B cell (primary cell): Measurements from ENCODE around the gene GNAT3. TPM values are rescaled to one million over a fixed set of nuclear protein-coding genes. Genes with fewer than 3 reads are reported as not detected.

ENCODE experiments used
- ATAC-seq: fragments of 200-7000 bp; cut with Tn5 transposase; one replicate; pipeline ENCODE4 v1.10.0; 2021; ENCODE audit warnings: low read depth, mild to moderate bottlenecking, moderate number of reproducible peaks, moderate library complexity
- CTCF ChIA-PET: fragments of 350-600 bp; sonication (Branson Sonifier 250); formaldehyde crosslinking; loops from one replicate; lab custom pipeline; 2021; ENCODE audit warnings: antibody characterized with exemption, inconsistent platforms; lab: Charles Lee
- POLR2A ChIA-PET: fragments of 350-600 bp; sonication (Branson Sonifier 250); formaldehyde crosslinking; loops from one replicate; lab custom pipeline; 2021; ENCODE audit warnings: antibody characterized with exemption; lab: Charles Lee
- DNase-seq: peaks from one replicate; pipeline ENCODE4 v3.0.0; 2013
- H2AFZ ChIP-seq: 2 replicates; pipeline ENCODE4 v1.6.1; 2012; ENCODE audit warnings: mild to moderate bottlenecking, low read depth, low read length; ENCODE audit not compliant: insufficient read depth, poor library complexity, severe bottlenecking
- H3K27ac ChIP-seq, 2 donors: 1 replicate in 1 of 2; 2 replicates in 1 of 2; pipeline ENCODE4 v1.5.1; 2012 to 2013; ENCODE audit warnings: low read length in 2 of 2, mild to moderate bottlenecking in 2 of 2, moderate library complexity in 1 of 2
- H3K27me3 ChIP-seq, 4 experiments: fragments of 200-600 bp in 1 of 4; sonication (generic) in 1 of 4; replicated peaks in 1 of 4; 1 replicate in 2 of 4; 2 replicates in 2 of 4; pipeline versions ENCODE4 v1.6.1 to v1.7.0; 2013 to 2016; ENCODE audit warnings: low read length in 3 of 4, mild to moderate bottlenecking in 2 of 4, mixed read lengths in 1 of 4, moderate library complexity in 1 of 4; ENCODE audit not compliant: insufficient read depth in 4 of 4, control insufficient read depth in 3 of 4; ENCODE audit errors: control extremely low read depth in 1 of 4
- H3K36me3 ChIP-seq, 2 experiments: replicated peaks in 1 of 2; 1 replicate in 1 of 2; 2 replicates in 1 of 2; pipeline versions ENCODE4 v1.6.1 to v1.7.1; 2013; ENCODE audit warnings: low read length in 1 of 2; ENCODE audit not compliant: insufficient read depth in 2 of 2, control insufficient read depth in 1 of 2; ENCODE audit errors: control extremely low read depth in 1 of 2, extremely low read depth in 1 of 2
- H3K4me1 ChIP-seq, 2 donors: fragments of 200-600 bp in 1 of 2; sonication (generic) in 1 of 2; 1 replicate in 1 of 2; 2 replicates in 1 of 2; pipeline versions ENCODE4 v1.5.1 to v1.6.1; 2013 to 2017; ENCODE audit warnings: low read length in 2 of 2; ENCODE audit not compliant: control insufficient read depth in 2 of 2, insufficient read depth in 2 of 2
- H3K4me2 ChIP-seq: replicated peaks from 2 replicates; pipeline ENCODE3; 2012; ENCODE audit warnings: mild to moderate bottlenecking, low read depth, low read length; ENCODE audit not compliant: poor library complexity, severe bottlenecking
- H3K4me3 ChIP-seq, 5 experiments: fragments of 200-600 bp in 1 of 5; sonication (generic) in 1 of 5; 1 replicate in 3 of 5; 2 replicates in 2 of 5; pipeline versions ENCODE4 v1.5.1 to v1.7.0; 2011 to 2016; ENCODE audit warnings: low read length in 4 of 5, mild to moderate bottlenecking in 4 of 5, low read depth in 2 of 5, control low read depth in 1 of 5, moderate library complexity in 1 of 5; ENCODE audit not compliant: insufficient read depth in 1 of 5; ENCODE audit errors: control extremely low read depth in 1 of 5, extremely low read depth in 1 of 5
- H3K79me2 ChIP-seq: fragments of 200-600 bp; sonication (generic); one replicate; pipeline ENCODE4 v1.6.0; 2016; ENCODE audit warnings: low read length; ENCODE audit not compliant: control insufficient read depth, insufficient read depth
- H3K9ac ChIP-seq: fragments of 200-600 bp; sonication (generic); 2 replicates; pipeline ENCODE4 v1.6.1; 2017; ENCODE audit warnings: mild to moderate bottlenecking, low read length, moderate library complexity
- H3K9me3 ChIP-seq, 3 donors: one replicate each; pipeline versions ENCODE4 v1.6.1 to v1.7.1; 2013; ENCODE audit warnings: low read length in 2 of 3; ENCODE audit not compliant: control insufficient read depth in 2 of 3, insufficient read depth in 1 of 3; ENCODE audit errors: control extremely low read depth in 1 of 3
- H4K20me1 ChIP-seq: 2 replicates; pipeline ENCODE4 v1.6.0; 2012; ENCODE audit warnings: mild to moderate bottlenecking, low read length; ENCODE audit not compliant: insufficient read depth, control insufficient read depth, poor library complexity, severe bottlenecking
- H3K27ac Mint-ChIP-seq: one replicate; pipeline ENCODE4 v1.8.0; 2021; ENCODE audit warnings: mixed read lengths
- H3K27me3 Mint-ChIP-seq: one replicate; pipeline ENCODE4 v1.8.0; 2021; ENCODE audit warnings: mixed read lengths
- H3K4me1 Mint-ChIP-seq: one replicate; pipeline ENCODE4 v1.8.0; 2021; ENCODE audit warnings: mixed read lengths
- H3K4me3 Mint-ChIP-seq: one replicate; pipeline ENCODE4 v1.8.0; 2021; ENCODE audit warnings: mixed read lengths
- H3K9me3 Mint-ChIP-seq: one replicate; pipeline ENCODE4 v1.8.0; 2022; ENCODE audit warnings: mixed read lengths; ENCODE audit not compliant: insufficient read depth
- EZH2 ChIP-seq: IDR thresholded peaks from 2 replicates; pipeline ENCODE4 v1.6.1; 2012; ENCODE audit warnings: borderline replicate concordance, low read depth, mild to moderate bottlenecking, moderate library complexity, low read length; ENCODE audit not compliant: insufficient read depth, poor library complexity, severe bottlenecking
- WGBS: methylation state at CpG from one replicate; pipeline ENCODE4 v1.1.5; 2013; ENCODE audit warnings: missing lambda C conversion rate; ENCODE audit not compliant: insufficient coverage; 5-methylcytosine and 5-hydroxymethylcytosine counted together
- intact Hi-C: fragments of 100-400 bp; cut with micrococcal nuclease; formaldehyde crosslinking; loops from one replicate; pipeline ENCODE4 v1.10.0; 2022
- polyA plus RNA-seq: library from polyadenylated mRNA; depleted of rRNA; stranded (reverse); fragments of >200 nt; gene quantifications from 2 replicates; pipeline ENCODE4 v1.2.3, GENCODE V29; 2012
- total RNA-seq, 2 donors: library from RNA; stranded (reverse); fragments of 120-200 nt in 1 of 2; gene quantifications; 1 replicate in 1 of 2; 2 replicates in 1 of 2; pipeline versions ENCODE4 v1.2.3 to v1.2.4, GENCODE V29; 2013 to 2022
- TF ChIP-seq, protein P1 (sequence below): fragments of 200-600 bp; IDR thresholded peaks from one replicate; pipeline ENCODE4 v1.8.0; 2022; ENCODE audit warnings: antibody characterized with exemption, mild to moderate bottlenecking

GNAT3 gene
- total and polyA plus RNA-seq, 2 donors (not counting 1 experiment from before 2014, with no cell fraction given) = not detected

DNA sequence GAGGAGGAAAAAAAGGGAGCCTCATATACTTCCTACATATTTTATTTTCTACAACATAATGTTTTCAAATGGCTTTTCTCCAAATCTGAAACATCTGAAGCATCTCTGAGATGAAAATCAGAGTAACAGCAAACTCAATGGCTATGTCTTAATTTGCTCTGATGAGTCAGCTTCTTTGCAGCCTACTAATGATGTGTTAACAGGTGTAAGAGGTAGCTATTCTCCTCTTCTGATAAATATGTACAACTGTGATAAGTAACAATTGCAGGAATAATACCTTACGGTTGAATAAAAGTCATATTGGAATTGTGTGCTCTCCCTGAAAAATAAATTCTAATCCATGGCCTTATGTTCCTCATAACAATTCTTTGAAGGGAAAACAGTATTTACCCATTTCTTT, 45.2 kb downstream of the GNAT3 start:
- no peaks in the 10 kb centered on the region for H3K27me3 ChIP-seq

DNA sequence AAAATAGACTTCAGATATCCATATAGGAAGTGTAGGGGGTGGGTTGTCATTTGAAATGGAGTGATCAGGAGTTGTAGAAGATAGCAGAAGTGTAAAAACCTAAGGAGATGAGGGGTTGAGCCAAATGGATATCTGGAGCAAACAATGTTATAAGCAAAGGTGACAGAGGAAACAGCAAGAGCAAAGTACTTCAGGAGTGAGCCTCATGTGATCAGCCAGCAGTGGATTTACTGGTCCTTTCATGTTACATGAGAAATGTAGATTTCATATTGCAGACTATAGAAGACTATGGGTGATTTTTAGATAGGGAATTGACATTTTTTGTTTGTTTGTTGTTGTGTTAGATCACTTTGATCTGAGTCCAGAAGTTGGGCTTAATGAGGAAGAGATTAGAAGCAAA, 47.7 kb downstream of the GNAT3 start:
- no peaks in the 10 kb centered on the region for H4K20me1 ChIP-seq
- H3K4me1 Mint-ChIP-seq = no peaks in the 10 kb centered on the region
- H3K4me2 ChIP-seq = no peak overlapping the region
- no peaks in the 10 kb centered on the region for H3K79me2 ChIP-seq
- no peaks in the 10 kb centered on the region for H3K4me1 ChIP-seq
- H3K27ac Mint-ChIP-seq = no peak overlapping the region
- no peak overlapping the region for H2AFZ ChIP-seq
- intact Hi-C loops = no loop called here
- CTCF ChIA-PET = no interaction called here
- no peaks in the 10 kb centered on the region for H3K27me3 ChIP-seq
- no peak overlapping the region for H3K27ac ChIP-seq
- H3K36me3 ChIP-seq = no peaks in the 10 kb centered on the region
- no peaks in the 10 kb centered on the region for H3K9me3 Mint-ChIP-seq
- no peak overlapping the region for H3K4me3 ChIP-seq
- peaks cover 0 to 3% (median 0%) of the 10 kb centered on the region in 3 donors for H3K9me3 ChIP-seq
- POLR2A ChIA-PET = no interaction called here
- no peak overlapping the region for H3K9ac ChIP-seq
- no peak overlapping the region for H3K4me3 Mint-ChIP-seq
- ATAC-seq (no peak), DNase-seq (no peak)
- TF ChIP-seq EZH2 = no peak
- TF ChIP-seq, protein P1, sequence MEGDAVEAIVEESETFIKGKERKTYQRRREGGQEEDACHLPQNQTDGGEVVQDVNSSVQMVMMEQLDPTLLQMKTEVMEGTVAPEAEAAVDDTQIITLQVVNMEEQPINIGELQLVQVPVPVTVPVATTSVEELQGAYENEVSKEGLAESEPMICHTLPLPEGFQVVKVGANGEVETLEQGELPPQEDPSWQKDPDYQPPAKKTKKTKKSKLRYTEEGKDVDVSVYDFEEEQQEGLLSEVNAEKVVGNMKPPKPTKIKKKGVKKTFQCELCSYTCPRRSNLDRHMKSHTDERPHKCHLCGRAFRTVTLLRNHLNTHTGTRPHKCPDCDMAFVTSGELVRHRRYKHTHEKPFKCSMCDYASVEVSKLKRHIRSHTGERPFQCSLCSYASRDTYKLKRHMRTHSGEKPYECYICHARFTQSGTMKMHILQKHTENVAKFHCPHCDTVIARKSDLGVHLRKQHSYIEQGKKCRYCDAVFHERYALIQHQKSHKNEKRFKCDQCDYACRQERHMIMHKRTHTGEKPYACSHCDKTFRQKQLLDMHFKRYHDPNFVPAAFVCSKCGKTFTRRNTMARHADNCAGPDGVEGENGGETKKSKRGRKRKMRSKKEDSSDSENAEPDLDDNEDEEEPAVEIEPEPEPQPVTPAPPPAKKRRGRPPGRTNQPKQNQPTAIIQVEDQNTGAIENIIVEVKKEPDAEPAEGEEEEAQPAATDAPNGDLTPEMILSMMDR = no peak
- no peaks in the 10 kb centered on the region for H3K27me3 Mint-ChIP-seq

More for the DNA sequence above, 45.2 kb downstream of the GNAT3 start:
- Histone ChIP-seq H4K20me1 (no peaks in the 10 kb centered on the region), H3K9ac (no peak overlapping the region), H2AFZ (no peak overlapping the region), H3K4me2 (no peak overlapping the region), H3K4me1 (no peaks in the 10 kb centered on the region), H3K27ac (no peak overlapping the region), H3K4me3 (no peak overlapping the region), H3K79me2 (no peaks in the 10 kb centered on the region), H3K36me3 (no peaks in the 10 kb centered on the region), H3K9me3 (no peaks in the 10 kb centered on the region)
- no CpG with 5 or more reads among the region's 1 CpG for WGBS
- CTCF ChIA-PET = no interaction called here
- no peak overlapping the region for H3K4me3 Mint-ChIP-seq
- ATAC-seq (no peak), DNase-seq (no peak)
- H3K27ac Mint-ChIP-seq = no peak overlapping the region
- no peaks in the 10 kb centered on the region for H3K9me3 Mint-ChIP-seq
- no peaks in the 10 kb centered on the region for H3K27me3 Mint-ChIP-seq
- intact Hi-C loops = no loop called here
- TF ChIP-seq, protein P1 = no peak
- TF ChIP-seq EZH2 = no peak
- no peaks in the 10 kb centered on the region for H3K4me1 Mint-ChIP-seq
- POLR2A ChIA-PET = no interaction called here
